Neuronal stem cell (in vitro differentiated cells): ENCODE data around the gene ANKRD33.

ENCODE experiments used
- DNase-seq: peaks from one replicate; pipeline ENCODE4 v3.0.0-alpha.2; 2013; ENCODE audit warnings: low spot score
- H2AFZ ChIP-seq: one replicate; pipeline ENCODE4 v1.6.1; 2013; ENCODE audit warnings: mild to moderate bottlenecking, low read length, inconsistent platforms
- H2AK5ac ChIP-seq: 2 replicates; pipeline ENCODE4 v1.6.1; 2013; ENCODE audit warnings: low read depth, mild to moderate bottlenecking, inconsistent platforms, low read length, moderate library complexity, mixed read lengths
- H2BK120ac ChIP-seq: 2 replicates; pipeline ENCODE4 v1.6.1; 2013; ENCODE audit warnings: low read depth, mild to moderate bottlenecking, inconsistent platforms, low read length, moderate library complexity, mixed read lengths
- H2BK12ac ChIP-seq: one replicate; pipeline ENCODE4 v1.6.1; 2013; ENCODE audit warnings: low read length, inconsistent platforms
- H2BK15ac ChIP-seq: 2 replicates; pipeline ENCODE4 v1.6.1; 2013; ENCODE audit warnings: mild to moderate bottlenecking, low read length, inconsistent platforms, mixed read lengths
- H2BK5ac ChIP-seq: one replicate; pipeline ENCODE4 v1.6.1; 2013; ENCODE audit warnings: inconsistent platforms, mild to moderate bottlenecking, low read length, moderate library complexity
- H3K14ac ChIP-seq: one replicate; pipeline ENCODE4 v1.6.1; 2013; ENCODE audit warnings: low read length, inconsistent platforms
- H3K18ac ChIP-seq: 2 replicates; pipeline ENCODE4 v1.6.1; 2013; ENCODE audit warnings: low read length, inconsistent platforms
- H3K23ac ChIP-seq: 2 replicates; pipeline ENCODE4 v1.6.1; 2013; ENCODE audit warnings: low read depth, mild to moderate bottlenecking, mixed read lengths, low read length, inconsistent platforms; ENCODE audit not compliant: poor library complexity
- H3K27ac ChIP-seq: replicated peaks from 3 replicates; pipeline ENCODE4 v1.5.1; 2013; ENCODE audit warnings: low read length, inconsistent platforms
- H3K27me3 ChIP-seq, 3 experiments: 2 replicates each; pipeline ENCODE4 v1.6.1; 2013; ENCODE audit warnings: low read length in 3 of 3, mild to moderate bottlenecking in 2 of 3, inconsistent platforms in 1 of 3, low read depth in 1 of 3, mixed read lengths in 1 of 3, moderate library complexity in 1 of 3; ENCODE audit not compliant: control insufficient read depth in 3 of 3, insufficient read depth in 3 of 3
- H3K36me3 ChIP-seq, 2 donors: replicated peaks in 1 of 2; 2 replicates each; pipeline ENCODE4 v1.6.1; 2013; ENCODE audit warnings: low read length in 2 of 2; ENCODE audit not compliant: control insufficient read depth in 2 of 2, insufficient read depth in 2 of 2
- H3K4ac ChIP-seq: 2 replicates; pipeline ENCODE4 v1.6.1; 2013; ENCODE audit warnings: inconsistent platforms, mild to moderate bottlenecking, low read length, moderate library complexity
- H3K4me1 ChIP-seq, 2 donors: 1 replicate in 1 of 2; 2 replicates in 1 of 2; pipeline ENCODE4 v1.6.1; 2013; ENCODE audit warnings: low read length in 2 of 2, low read depth in 1 of 2; ENCODE audit not compliant: control insufficient read depth in 2 of 2, insufficient read depth in 1 of 2
- H3K4me2 ChIP-seq: one replicate; pipeline ENCODE4 v1.6.1; 2013; ENCODE audit warnings: mild to moderate bottlenecking, low read length, inconsistent platforms; ENCODE audit not compliant: insufficient read depth, poor library complexity, severe bottlenecking
- H3K4me3 ChIP-seq, 2 donors: 2 replicates each; pipeline ENCODE4 v1.5.1; 2013; ENCODE audit warnings: low read length in 2 of 2, mild to moderate bottlenecking in 2 of 2, inconsistent platforms in 1 of 2, moderate library complexity in 1 of 2
- H3K79me1 ChIP-seq: one replicate; pipeline ENCODE4 v1.6.1; 2013; ENCODE audit warnings: low read depth, mild to moderate bottlenecking, inconsistent platforms, low read length, moderate library complexity
- H3K9ac ChIP-seq: one replicate; pipeline ENCODE4 v1.6.1; 2013; ENCODE audit warnings: mild to moderate bottlenecking, low read depth, low read length, inconsistent platforms; ENCODE audit not compliant: poor library complexity
- H3K9me3 ChIP-seq, 2 donors: replicated peaks in 1 of 2; 2 replicates each; pipeline versions ENCODE3 to v1.6.1; 2013; ENCODE audit warnings: low read length in 2 of 2, mild to moderate bottlenecking in 2 of 2, inconsistent platforms in 1 of 2, low read depth in 1 of 2, mixed read lengths in 1 of 2, moderate library complexity in 1 of 2; ENCODE audit not compliant: control insufficient read depth in 2 of 2, insufficient read depth in 1 of 2
- H4K8ac ChIP-seq: one replicate; pipeline ENCODE4 v1.6.1; 2013; ENCODE audit warnings: low read depth, mild to moderate bottlenecking, inconsistent platforms, low read length, moderate library complexity
- H4K91ac ChIP-seq: one replicate; pipeline ENCODE4 v1.6.1; 2013; ENCODE audit warnings: low read length, low read depth, mild to moderate bottlenecking, inconsistent platforms; ENCODE audit not compliant: poor library complexity
- WGBS, 2 donors: extraction: QIAGEN DNeasy Blood & Tissue Kit; methylation state at CpG; one replicate each; pipeline ENCODE4 v1.1.7; 2013; ENCODE audit warnings: missing lambda C conversion rate in 2 of 2, mixed read lengths in 1 of 2; ENCODE audit not compliant: insufficient read length in 2 of 2, insufficient replicate concordance in 1 of 2; ENCODE audit errors: extremely low coverage in 2 of 2; 5-methylcytosine and 5-hydroxymethylcytosine counted together

Gene ANKRD33

GRCh38 chr12:51913071-51914033, 25.4 kb downstream of the ANKRD33 start:
- H3K18ac ChIP-seq: peak overlapping the region; percentile 90
- H3K27me3 ChIP-seq: peaks cover 0 to 20% (median 5%) of the 10 kb centered on the region in 3 experiments
- no peak overlapping the region for H3K27ac ChIP-seq
- H3K4ac ChIP-seq: peak overlapping the region; percentile 76
- peak overlapping the region; percentile 83 for H2BK15ac ChIP-seq
- no peak overlapping the region for H3K4me3 ChIP-seq
- H2BK5ac ChIP-seq: peak overlapping the region; percentile 25
- DNase-seq: no peak
- H3K23ac ChIP-seq: peak overlapping the region; percentile 78
- H3K79me1 ChIP-seq: no peaks in the 10 kb centered on the region
- H3K4me2 ChIP-seq: no peak overlapping the region
- H2BK120ac ChIP-seq: peak overlapping the region; percentile 52
- peak overlapping the region; percentile 92 for H3K14ac ChIP-seq
- H4K8ac ChIP-seq: no peak overlapping the region
- no CpG with 5 or more reads among the region's 30 CpGs for WGBS, 2 donors
- peak overlapping the region; percentile 23 for H2AK5ac ChIP-seq
- no peaks in the 10 kb centered on the region for H3K36me3 ChIP-seq
- H3K4me1 ChIP-seq: peaks cover 13 to 29% of the 10 kb centered on the region in 2 donors
- peaks cover 0 to 2% of the 10 kb centered on the region in 2 donors for H3K9me3 ChIP-seq
- H2AFZ ChIP-seq: no peak overlapping the region
- no peak overlapping the region for H2BK12ac ChIP-seq
- no peak overlapping the region for H4K91ac ChIP-seq
- peak overlapping the region; percentile 53 for H3K9ac ChIP-seq

GRCh38 chr12:51914034-51914923, 26.4 kb downstream of the ANKRD33 start:
- no CpG with 5 or more reads among the region's 17 CpGs for WGBS, 2 donors
- peak overlapping the region; percentile 92 for H3K14ac ChIP-seq
- no peak overlapping the region for H2AFZ ChIP-seq
- peaks cover 0 to 19% (median 0%) of the 10 kb centered on the region in 3 experiments for H3K27me3 ChIP-seq
- no peaks in the 10 kb centered on the region for H3K79me1 ChIP-seq
- H4K8ac ChIP-seq: no peak overlapping the region
- no peak overlapping the region for H3K4ac ChIP-seq
- no peak overlapping the region for H3K9ac ChIP-seq
- peak overlapping the region; percentile 22 for H2AK5ac ChIP-seq
- no peak overlapping the region for H3K27ac ChIP-seq
- H3K36me3 ChIP-seq: no peaks in the 10 kb centered on the region
- DNase-seq: no peak
- H3K4me3 ChIP-seq: no peak overlapping the region
- H4K91ac ChIP-seq: no peak overlapping the region
- H3K9me3 ChIP-seq: peaks cover 0 to 2% of the 10 kb centered on the region in 2 donors
- H2BK12ac ChIP-seq: no peak overlapping the region
- H2BK15ac ChIP-seq: peak overlapping the region; percentile 83
- peaks cover 13 to 29% of the 10 kb centered on the region in 2 donors for H3K4me1 ChIP-seq
- no peak overlapping the region for H2BK5ac ChIP-seq
- H2BK120ac ChIP-seq: peak overlapping the region; percentile 26
- peak overlapping the region; percentile 78 for H3K23ac ChIP-seq
- H3K4me2 ChIP-seq: no peak overlapping the region
- peak overlapping the region; percentile 90 for H3K18ac ChIP-seq

GRCh38 chr12:51915003-51915625, 27.2 kb downstream of the ANKRD33 start:
- Histone ChIP-seq H4K8ac (no peak overlapping the region), H3K18ac (peak overlapping the region; percentile 8), H3K27me3 (peaks cover 0 to 25% (median 0%) of the 10 kb centered on the region in 3 experiments), H3K27ac (no peak overlapping the region), H3K4ac (no peak overlapping the region), H2BK12ac (no peak overlapping the region), H3K23ac (no peak overlapping the region), H2BK15ac (no peak overlapping the region), H2AFZ (no peak overlapping the region), H2BK120ac (no peak overlapping the region), H3K9ac (no peak overlapping the region), H3K9me3 (peaks cover 0 to 2% of the 10 kb centered on the region in 2 donors), H3K79me1 (no peaks in the 10 kb centered on the region), H2BK5ac (no peak overlapping the region), H3K14ac (no peak overlapping the region), H2AK5ac (no peak overlapping the region), H3K36me3 (no peaks in the 10 kb centered on the region), H3K4me2 (no peak overlapping the region), H3K4me3 (no peak overlapping the region), H4K91ac (no peak overlapping the region), H3K4me1 (peaks cover 13 to 26% of the 10 kb centered on the region in 2 donors)
- no peak for DNase-seq
- no CpG with 5 or more reads among the region's 28 CpGs for WGBS, 2 donors
